ENCODE measurements around the gene CFAP65. TPM values are rescaled to one million over a fixed set of nuclear protein-coding genes. Genes with fewer than 3 reads are reported as not detected.

CFAP65 gene
- total RNA-seq, 2 donors from 2014 or later = 4.4 TPM; not detected in 1

DNA sequence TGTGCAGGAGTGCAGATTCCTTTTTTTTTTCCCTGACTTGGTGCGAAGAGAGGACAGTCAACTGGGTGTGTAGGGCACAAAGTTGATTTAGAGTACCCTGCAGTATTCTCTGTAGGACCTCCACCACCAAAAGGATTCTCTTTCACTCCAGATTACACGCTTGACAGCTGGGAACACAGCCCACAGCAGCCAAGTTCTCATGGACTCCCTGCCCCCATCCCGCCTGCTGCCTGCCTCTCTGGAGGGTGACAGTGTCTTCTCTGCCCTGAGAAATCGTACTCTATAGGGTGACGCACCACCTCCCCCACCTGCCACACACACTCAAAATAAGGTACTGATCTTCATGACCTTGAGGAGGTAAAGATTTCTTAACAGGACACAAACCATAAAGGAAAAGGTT, 46.0 kb upstream of the CFAP65 start:
- Histone ChIP-seq H3K4me1 (replicated peaks) (no peaks in the 10 kb centered on the region), H3K27me3 (replicated peaks; ENCODE audit: insufficient read depth) (no peaks in the 10 kb centered on the region), H3K27ac (no peak overlapping the region), H3K36me3 (no peaks in the 10 kb centered on the region), H3K4me3 (no peak overlapping the region), H3K9me3 (no peaks in the 10 kb centered on the region)
- intact Hi-C loops (cut with DNase I) = no loop called here
- 84% methylated on average over 5 of the region's 5 CpGs for WGBS
- DNase-seq (ENCODE audit: low spot score) = no peak
- TF ChIP-seq, protein P1, sequence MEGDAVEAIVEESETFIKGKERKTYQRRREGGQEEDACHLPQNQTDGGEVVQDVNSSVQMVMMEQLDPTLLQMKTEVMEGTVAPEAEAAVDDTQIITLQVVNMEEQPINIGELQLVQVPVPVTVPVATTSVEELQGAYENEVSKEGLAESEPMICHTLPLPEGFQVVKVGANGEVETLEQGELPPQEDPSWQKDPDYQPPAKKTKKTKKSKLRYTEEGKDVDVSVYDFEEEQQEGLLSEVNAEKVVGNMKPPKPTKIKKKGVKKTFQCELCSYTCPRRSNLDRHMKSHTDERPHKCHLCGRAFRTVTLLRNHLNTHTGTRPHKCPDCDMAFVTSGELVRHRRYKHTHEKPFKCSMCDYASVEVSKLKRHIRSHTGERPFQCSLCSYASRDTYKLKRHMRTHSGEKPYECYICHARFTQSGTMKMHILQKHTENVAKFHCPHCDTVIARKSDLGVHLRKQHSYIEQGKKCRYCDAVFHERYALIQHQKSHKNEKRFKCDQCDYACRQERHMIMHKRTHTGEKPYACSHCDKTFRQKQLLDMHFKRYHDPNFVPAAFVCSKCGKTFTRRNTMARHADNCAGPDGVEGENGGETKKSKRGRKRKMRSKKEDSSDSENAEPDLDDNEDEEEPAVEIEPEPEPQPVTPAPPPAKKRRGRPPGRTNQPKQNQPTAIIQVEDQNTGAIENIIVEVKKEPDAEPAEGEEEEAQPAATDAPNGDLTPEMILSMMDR (IDR thresholded peaks at IDR 0.05) = no peak
- TF ChIP-seq POLR2AphosphoS5 (IDR thresholded peaks at IDR 0.05) (no peak), POLR2A (IDR thresholded peaks at IDR 0.05) (no peak)

DNA sequence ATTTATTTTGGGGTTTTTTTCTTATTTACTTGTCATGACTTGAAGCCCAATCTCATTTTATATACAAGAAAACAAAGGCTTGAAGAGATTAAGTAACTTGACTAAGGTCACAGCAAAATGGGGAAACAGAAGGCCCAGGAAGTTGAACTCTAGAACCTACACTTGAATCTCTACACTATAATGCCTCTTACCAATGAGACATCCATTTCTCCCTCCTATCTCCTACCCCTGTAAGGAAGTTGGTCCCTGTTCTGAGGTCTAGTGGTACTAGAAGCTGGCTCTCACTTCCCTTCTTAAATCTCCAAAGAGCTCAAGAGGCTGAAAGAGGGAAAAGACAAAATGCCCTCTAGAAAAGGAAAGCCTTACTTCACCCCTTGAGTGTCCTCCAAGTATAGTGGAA, 44.9 kb upstream of the CFAP65 start:
- H3K4me3 ChIP-seq = no peak overlapping the region
- H3K27ac ChIP-seq = no peak overlapping the region
- no peak for DNase-seq (ENCODE audit: low spot score)
- intact Hi-C loops (cut with DNase I) = no loop called here
- no peaks in the 10 kb centered on the region for H3K36me3 ChIP-seq
- no peaks in the 10 kb centered on the region for H3K9me3 ChIP-seq
- TF ChIP-seq POLR2A (IDR thresholded peaks at IDR 0.05) = no peak
- TF ChIP-seq, protein P1 (IDR thresholded peaks at IDR 0.05) = no peak
- no peak for TF ChIP-seq POLR2AphosphoS5 (IDR thresholded peaks at IDR 0.05)
- no peaks in the 10 kb centered on the region for H3K27me3 ChIP-seq (replicated peaks; ENCODE audit: insufficient read depth)
- H3K4me1 ChIP-seq (replicated peaks) = no peaks in the 10 kb centered on the region

DNA sequence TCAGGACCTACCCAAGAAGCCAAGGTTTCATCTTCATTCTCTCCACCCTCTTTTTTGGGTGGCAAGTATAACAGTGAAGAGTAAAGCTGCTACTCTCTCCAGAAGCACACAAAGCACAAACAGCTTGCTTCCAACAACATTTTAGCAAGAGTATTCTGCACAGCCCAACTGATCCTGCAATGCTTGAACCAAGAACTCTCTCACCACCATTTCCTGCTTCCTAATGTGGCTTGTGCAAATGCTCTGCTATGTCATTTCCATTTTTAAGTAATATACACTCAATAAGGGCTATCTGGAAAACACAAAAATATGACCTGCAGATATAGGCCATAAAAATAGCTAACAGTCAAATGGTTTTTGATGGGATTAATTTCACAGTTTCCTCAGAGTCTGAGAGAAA, 43.5 kb upstream of the CFAP65 start:
- TF ChIP-seq POLR2AphosphoS5 (IDR thresholded peaks at IDR 0.05) (no peak), POLR2A (IDR thresholded peaks at IDR 0.05) (no peak)
- TF ChIP-seq, protein P1 (IDR thresholded peaks at IDR 0.05) = no peak
- intact Hi-C loops (cut with DNase I) = no loop called here
- H3K4me1 ChIP-seq (replicated peaks) = no peaks in the 10 kb centered on the region

DNA sequence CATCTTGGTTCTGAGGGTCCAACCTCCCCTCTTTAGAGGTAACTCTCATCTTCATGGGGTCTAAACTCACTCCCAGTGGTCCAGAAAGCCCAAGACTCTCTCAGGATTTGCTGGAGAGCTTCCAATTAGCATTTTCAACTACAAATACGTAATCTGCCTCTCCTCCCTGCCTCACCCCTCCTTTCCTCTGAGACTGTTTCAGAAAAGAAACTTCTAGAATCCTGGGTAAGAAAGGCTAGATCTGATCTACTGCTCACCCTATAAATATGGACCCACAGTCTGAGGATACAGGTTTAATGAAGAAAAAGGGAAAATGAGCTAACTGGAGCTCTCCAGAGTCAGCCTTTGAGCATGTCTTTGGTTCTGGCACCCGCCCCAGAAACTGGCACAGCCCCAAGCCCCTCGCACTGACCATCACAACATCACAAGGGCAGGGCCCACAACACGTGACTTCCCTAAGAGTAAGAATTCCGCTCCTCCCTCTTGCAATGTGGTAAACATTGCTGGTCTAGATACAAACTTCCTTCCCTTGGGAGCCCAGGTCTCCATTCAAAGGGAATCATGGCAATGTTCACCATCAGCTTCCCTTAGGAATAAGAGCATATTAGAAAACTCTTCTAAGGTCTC, 41.1 kb upstream of the CFAP65 start:
- H3K36me3 ChIP-seq = no peaks in the 10 kb centered on the region
- H3K9me3 ChIP-seq = no peaks in the 10 kb centered on the region
- no peak overlapping the region for H3K4me3 ChIP-seq
- TF ChIP-seq POLR2A (IDR thresholded peaks at IDR 0.05) = no peak
- TF ChIP-seq, protein P1 (IDR thresholded peaks at IDR 0.05) = no peak
- TF ChIP-seq POLR2AphosphoS5 (IDR thresholded peaks at IDR 0.05) = no peak
- intact Hi-C loops (cut with DNase I) = no loop called here
- H3K27me3 ChIP-seq (replicated peaks; ENCODE audit: insufficient read depth) = no peaks in the 10 kb centered on the region
- no peaks in the 10 kb centered on the region for H3K4me1 ChIP-seq (replicated peaks)
- DNase-seq (ENCODE audit: low spot score) = no peak
- 90% methylated on average over 5 of the region's 5 CpGs for WGBS
- no peak overlapping the region for H3K27ac ChIP-seq

More for the DNA sequence above, 43.5 kb upstream of the CFAP65 start:
- Histone ChIP-seq H3K27ac (no peak overlapping the region), H3K4me3 (no peak overlapping the region), H3K27me3 (replicated peaks; ENCODE audit: insufficient read depth) (no peaks in the 10 kb centered on the region), H3K9me3 (no peaks in the 10 kb centered on the region), H3K36me3 (no peaks in the 10 kb centered on the region)
- DNase-seq (ENCODE audit: low spot score) = no peak

DNA sequence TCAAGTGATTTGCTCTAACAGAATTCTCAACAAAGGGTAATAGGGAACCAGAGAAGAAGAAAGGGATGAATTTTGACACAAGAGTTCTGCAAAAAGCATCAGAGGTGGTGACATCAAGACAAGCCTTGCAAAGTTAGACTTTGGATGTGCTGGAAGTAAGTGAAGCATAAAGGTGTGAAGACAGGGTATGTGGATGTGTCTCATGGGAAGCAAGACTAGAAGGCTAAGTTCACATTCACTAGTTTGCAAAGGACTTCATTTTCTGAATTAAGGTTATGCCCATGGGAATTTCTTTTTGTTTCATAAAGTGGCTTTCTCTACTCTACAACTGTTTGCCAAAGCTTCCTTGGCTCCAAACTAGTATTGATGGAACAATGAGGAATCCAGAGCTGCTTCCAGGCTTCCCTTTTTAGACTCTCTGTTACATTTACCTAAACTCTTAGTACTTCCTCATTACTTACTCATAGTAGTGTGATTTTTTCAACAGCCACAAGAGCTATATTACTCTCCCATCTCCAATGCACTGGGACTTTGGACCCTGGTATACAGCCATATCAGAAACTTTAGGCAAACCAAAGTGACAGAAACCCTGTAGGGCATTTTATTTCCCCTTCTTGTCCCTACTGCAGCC, 40.5 kb upstream of the CFAP65 start:
- Histone ChIP-seq H3K27me3 (replicated peaks; ENCODE audit: insufficient read depth) (no peaks in the 10 kb centered on the region), H3K4me3 (no peak overlapping the region), H3K27ac (no peak overlapping the region), H3K4me1 (replicated peaks) (no peaks in the 10 kb centered on the region), H3K36me3 (no peaks in the 10 kb centered on the region), H3K9me3 (no peaks in the 10 kb centered on the region)
- DNase-seq (ENCODE audit: low spot score) = no peak
- intact Hi-C loops (cut with DNase I) = no loop called here
- TF ChIP-seq POLR2AphosphoS5 (IDR thresholded peaks at IDR 0.05) (no peak), POLR2A (IDR thresholded peaks at IDR 0.05) (no peak)
- TF ChIP-seq, protein P1 (IDR thresholded peaks at IDR 0.05) = no peak
